Glomerular visceral epithelial cell (primary cell): ENCODE results near the gene GADD45G.
A peak's percentile ranks its signal among the peaks of the same experiment; 100 is the strongest.

Experiments
- DNase-seq: peaks from one replicate; pipeline ENCODE4 v3.0.0-alpha.2; 2016; ENCODE audit errors: extremely low spot score

GADD45G gene

DNA sequence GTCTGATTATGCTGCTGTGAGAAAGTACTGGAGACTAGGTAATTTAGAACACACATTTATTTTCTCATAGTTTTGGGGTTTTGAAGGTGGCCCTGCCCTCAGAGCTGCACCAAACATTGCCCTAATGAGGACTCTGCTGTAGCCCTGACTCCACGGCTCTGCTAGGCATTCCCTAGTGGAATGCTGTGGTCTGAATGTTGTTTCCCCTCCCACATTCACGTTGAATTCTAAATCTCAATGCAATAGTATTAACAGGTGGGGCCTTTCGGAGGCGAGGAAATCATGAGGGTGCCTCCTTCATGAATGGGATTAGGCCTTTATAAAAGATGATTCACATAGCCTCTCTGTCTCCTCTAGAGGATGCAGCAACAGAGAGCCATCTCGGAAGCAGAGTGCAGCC lies 25.7 kb downstream of the GADD45G start:
- no peak for DNase-seq

DNA sequence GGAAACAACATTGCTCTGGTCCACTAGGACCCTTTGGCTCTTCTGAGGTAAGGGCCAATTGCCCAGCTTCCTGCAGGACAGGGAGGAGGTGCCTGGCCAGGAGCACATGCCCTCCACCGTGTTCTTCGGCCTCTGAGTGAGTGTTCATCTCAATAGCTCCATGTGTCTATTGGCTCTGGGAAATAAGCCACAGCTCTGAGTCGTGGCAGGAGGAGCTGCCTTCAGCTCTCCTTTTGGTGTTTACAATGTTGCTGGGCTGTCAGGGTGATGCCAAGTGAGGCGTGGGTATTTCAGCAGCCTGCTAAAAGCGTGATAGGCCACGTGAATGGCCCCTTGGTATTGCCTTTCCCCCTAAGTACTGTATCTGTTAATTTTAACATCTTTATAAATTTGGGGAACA lies 26.6 kb downstream of the GADD45G start:
- no peak for DNase-seq

DNA sequence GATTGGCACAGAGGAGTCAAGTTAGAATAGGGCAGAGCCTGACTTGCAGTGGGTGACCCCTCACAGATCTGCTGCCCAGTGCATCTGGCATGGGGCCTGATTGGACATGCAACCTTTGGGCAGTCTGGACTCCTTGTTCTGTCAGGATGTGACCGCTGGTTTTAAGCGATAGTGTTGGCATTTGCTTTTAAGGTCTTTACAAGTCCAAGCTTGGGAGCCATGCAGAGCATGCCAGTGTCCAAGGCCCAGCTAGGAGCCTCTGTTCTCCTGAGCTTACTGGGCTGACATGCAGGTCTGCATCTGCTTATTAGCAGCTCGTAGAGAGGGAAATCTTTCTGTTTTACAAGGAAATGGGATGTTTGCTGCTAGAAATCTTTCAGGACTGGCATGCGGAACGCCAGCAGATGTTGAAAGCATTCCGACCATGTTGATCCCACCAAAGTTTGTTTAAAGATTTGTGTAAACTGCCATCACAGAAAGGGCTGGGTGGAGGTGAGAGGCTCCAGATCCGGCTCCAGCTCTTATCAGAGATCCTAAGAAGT lies 27.5 kb downstream of the GADD45G start:
- no peak for DNase-seq

DNA sequence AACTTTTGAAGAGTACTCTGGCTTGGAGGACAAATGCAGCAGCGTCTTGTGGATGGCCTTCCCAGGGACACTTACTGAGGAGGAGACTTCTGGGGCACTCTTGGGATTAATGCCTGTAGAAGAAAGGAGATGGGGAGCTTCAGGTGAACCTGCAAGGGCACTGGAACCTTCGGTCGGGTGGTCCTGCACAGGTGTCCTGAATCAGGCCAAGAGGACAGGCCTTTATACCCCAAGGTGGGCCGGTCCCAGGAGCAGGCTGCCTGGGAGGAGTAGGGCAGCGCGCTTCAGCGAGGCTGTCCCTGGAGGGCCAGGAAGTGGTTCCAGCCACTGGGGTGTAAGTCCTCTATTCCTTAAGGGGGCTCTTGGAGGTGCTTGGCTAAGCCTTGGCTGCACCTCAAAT lies 27.9 kb downstream of the GADD45G start:
- DNase-seq, result no peak

DNA sequence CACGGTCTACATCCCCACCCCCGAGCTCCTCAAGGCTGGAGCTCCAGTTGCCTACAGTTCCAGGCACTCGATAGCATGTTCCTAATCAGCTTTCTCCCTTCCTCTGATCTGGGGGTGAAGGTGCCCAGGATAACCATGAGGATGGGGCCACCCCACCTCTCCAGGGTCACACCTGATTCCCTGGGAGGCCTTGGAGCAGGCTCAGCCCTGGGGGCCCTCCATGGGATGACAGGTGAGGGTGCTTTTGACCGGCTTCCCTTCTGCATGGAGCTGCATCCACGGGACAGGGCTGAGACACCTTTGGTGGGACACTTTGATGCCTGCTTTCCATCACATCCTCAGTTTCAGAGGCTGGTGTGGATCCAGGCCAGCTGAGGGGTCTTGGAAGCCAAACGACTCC lies 28.6 kb downstream of the GADD45G start:
- no peak for DNase-seq

DNA sequence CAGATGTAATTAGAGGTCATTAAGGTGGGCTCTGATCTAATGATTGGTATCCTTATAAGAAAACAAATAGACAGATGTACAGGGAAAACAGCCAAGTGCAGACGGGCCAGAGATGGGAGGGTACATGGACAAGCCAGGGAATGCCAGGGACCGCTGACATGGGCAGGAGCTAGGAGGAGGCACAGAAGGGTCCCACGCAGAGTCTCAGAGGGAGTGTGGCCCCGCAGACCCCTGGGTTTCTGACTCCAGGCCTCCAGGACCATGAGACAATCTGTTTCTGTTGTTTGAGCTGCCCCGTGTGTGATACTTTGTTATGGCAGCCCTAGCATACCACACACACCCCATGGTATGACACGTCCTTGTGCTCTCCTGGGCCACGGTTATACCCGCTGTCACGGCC lies 29.1 kb downstream of the GADD45G start:
- DNase-seq, result no peak

DNA sequence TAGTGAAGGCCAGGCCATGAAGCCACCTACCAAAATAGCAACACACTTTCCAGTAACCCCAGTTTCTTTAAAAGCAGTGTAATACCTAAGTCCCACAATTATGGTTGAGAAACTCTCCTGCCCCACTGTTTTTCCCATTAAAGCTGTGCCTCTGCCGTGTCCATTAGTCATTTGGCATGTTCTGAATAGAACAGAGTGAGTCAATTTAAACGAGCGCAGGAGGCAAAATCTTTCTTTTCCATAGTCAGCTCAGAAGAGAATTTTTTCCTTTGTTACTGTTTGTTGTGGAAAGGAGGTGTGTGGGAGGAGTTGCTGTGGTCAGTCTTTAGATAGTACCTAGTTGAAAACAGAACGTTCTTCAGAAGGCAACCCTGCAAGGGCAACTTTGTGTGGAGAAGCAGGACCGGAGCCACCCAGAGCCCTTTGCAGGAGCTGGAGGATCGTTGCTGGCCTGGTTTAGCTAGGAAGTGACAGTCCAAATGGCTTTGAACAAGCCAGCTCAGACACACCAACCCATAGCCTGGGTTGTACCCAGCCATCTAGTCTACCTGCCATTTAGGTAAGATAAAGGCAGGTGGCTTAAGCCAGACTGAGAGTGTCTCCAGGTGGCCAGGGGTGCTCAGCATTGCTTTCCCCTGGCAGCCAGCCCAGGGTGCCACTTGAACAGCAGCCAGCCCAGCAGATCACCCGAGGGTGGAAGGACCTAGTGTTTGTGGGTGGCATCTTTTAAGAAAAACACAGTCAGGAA lies 30.4 kb downstream of the GADD45G start:
- DNase-seq, result no peak

DNA sequence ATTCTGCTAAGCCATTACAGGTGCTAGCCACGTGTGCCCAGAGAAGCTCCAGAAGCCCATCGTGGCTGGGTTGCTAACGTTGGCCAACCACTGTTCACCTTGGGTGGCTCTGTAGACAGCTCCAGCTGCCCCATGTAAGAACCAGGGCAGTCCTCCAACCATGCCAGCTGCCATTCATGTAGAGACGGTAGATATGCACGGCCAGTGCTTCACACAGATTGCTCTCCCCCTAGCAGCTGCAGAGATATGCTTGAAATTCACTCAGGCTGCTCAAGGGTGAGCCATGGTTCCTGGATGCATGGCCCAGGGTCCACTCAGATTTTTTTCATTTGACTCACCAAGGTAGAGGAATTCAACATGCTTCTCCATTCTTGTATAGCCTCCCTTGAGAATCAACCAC lies 31.0 kb downstream of the GADD45G start:
- DNase-seq, result peak; percentile 21

DNA sequence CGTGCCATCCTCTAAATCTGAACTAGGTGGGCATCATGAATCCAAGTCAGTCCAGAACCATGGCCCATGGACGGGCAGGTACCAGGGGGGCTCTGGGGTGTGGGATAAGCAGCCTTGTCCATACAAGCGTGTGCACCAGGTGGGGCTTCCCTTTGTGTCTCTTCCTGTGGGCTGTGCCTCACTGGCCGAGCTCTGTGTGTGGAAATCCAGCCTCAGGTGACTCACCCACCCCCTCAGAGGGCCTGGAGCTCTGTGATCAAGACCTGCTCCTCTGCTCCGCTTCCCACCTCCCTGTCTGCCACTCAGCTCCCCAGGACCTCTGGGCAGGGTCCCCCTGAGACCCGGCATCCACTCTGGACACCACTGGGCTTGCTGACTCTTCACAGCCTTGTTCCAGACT lies 33.0 kb downstream of the GADD45G start:
- no peak for DNase-seq

DNA sequence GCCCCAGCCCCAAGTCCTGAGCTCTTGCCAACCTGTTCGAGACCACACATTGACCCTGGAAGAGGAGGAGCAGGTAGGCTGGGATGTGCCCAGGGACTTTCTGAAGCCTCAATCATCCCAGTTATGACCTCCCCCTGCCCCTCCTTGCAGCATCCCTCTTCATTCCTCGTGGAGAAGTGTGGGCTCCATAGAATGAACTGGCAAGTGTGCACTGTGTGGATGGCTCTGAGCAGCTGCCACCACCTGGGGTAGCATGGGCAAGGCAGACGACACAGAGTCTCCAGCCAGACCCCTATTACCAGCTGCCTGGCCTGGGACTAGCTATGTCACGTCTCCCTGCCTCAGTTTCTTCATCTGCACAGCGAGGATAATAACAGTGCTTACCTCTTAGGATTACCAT lies 33.5 kb downstream of the GADD45G start:
- DNase-seq, result no peak

DNA sequence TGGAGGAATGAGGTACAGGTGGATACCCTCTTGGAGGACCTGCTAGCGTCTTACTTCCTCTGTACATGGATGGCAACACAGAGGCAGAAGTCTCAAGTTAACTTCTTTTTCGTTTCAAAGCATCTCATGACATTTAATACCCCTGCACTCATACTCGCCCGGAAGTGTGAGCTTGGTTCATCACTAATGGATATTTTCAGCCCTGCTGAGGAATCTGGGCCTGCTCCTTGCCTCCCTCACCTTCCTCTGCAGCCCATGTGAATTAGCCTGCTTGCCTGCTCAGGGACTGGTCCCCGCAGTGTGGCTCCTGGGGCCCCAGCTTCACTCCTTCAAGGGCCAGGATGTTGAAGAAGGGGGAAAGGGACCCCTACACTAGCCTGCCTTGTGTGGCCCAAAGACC lies 34.1 kb downstream of the GADD45G start:
- no peak for DNase-seq

DNA sequence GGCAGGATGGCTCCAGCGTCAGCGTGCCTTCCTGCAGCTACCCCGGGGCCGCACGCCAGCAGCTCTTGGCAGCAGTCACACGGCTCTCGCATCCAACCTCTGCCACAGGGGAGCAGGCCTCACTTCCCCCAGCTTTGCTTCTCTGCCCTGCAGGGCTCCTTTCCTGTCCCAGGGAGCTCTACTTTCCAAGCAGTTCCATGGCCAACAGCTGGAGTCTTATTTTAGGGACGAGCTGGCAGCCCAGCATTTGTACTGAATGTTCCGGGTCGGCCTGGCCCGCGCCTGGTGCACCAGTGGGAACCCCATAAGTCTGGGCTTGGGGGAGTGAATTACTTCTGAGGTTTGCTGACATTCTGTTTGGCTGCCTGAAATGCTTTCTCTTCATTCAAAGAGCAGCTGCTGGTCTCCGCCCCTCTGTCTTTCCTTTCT lies 34.6 kb downstream of the GADD45G start:
- no peak for DNase-seq

DNA sequence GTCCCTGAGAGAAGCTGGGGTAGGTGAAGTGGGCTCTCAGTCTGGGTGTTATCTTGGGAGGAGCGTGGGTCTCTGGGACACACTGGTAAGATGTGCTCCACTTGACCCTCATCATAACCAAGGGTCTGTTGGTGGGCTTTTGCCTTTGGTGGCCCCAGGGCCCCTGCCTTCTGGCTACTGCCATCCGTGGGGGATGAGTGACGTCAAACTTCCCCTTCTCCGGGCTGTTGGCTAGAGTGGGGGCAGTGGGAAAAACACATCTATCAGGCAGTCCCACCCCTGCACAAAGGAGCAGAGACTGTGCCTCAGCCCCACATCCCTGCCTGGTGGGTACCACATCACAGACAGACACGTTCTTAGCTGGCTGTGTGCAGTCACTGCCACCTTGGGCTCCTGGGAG lies 35.1 kb downstream of the GADD45G start:
- no peak for DNase-seq

DNA sequence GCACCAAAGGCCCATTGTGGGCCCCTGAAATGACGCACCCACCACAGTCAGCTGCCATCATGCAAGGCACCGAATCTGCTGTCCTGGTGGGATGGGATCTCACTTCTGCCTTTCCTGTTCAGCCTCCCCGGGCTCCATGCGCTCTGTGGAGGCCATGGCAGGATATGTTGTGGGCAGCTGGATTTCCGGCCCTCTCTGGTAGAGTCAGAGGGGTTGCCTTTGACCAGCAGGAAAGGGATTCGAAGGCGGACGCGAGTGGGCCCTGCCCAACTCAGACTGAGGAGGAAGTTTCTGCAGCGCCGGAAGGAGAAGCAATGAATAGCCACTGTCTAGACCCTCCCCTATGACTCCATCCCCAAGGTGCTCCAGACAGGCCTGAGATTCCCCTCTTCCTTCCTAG lies 35.5 kb downstream of the GADD45G start:
- no peak for DNase-seq

DNA sequence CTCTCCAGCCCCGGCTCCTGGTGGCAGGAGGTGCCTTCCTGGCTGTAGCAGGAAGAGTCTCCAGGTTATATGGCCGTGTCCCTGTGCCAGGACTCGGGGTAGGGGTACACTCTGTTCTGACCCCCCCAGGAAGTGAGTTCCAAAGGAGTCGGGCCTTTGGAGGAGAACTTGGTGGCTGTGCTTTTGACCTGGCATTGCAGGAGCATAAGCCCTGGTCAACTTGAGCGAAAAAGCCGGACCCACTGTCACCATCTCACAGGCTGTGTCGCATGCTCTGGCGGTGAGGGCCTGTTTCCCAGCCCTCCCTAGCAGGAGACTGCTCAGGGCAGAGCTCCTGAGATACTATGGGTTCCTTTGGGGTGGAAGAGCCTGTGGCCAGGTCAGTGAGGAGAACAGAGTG lies 36.0 kb downstream of the GADD45G start:
- no peak for DNase-seq

DNA sequence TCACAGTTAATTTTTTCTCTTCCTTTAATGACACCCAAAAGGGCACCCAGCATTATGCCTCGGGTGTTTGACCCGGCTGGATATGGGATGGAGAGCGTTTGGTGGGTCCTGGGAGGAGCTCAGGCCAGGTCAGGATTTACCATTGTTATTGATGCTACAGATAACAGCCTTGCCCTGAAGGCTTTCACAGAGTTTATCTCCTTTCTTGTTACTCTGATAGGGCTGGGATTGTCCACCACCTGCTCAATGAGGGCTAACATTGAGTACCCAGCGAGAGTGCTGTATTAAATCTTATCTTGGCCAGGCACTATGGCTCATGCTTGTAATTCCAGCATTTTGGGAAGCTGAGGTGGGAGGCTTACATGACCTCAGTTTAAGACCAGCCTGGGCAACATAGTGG lies 37.2 kb downstream of the GADD45G start:
- DNase-seq, result no peak

DNA sequence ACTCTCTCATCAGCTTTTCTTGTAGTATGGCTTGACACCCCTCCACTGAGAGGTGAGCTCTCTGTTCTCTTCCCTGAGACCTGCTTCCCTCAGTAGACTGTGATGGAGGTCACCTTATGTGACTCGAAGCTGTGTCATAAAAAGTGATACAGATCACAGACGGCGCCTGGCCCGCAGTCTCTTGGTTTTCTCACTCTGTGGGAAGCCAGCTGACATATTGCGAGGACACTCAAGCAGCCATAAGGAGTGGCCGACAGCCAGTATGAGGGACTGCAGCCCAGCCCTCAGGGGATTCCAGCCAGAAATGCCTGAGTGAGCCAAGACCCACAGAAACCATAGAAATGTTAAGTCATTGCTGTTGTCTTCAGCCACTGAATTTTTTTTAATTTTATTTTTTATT lies 38.0 kb downstream of the GADD45G start:
- no peak for DNase-seq

DNA sequence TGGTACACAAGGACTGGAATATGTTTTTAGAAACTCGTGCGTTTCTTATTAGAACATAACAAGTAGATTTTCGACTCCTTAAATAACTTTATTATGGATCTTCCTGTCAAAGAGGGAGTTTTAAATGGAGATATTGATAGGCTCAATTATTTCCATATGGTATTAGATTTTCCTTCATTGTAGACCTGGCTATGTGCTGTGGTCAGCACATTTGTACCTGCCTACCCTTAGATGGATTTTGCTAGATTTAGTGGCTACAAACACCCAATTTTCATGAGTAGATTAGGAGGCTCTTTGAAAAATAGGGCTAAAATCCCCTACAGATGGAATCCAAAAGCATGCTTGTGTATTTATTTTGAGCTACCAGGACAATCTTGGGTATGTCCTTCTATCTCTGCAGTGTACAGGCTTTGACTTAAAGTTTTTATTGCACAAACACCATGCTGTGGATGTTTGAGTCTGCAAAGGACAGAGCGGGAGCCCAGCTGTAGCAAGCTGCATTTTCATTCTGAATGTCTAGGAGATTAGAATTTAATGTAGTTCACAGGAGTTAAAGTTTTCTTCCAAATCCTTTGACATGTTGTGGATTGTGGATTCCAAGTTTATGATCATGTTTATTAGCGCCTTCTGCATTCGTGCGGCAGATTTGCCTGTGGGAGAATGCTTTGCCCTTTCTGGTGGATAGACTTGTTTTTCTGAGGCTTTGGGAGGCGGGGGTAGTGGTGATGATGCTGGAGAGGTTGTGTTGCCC lies 41.6 kb downstream of the GADD45G start:
- no peak for DNase-seq

DNA sequence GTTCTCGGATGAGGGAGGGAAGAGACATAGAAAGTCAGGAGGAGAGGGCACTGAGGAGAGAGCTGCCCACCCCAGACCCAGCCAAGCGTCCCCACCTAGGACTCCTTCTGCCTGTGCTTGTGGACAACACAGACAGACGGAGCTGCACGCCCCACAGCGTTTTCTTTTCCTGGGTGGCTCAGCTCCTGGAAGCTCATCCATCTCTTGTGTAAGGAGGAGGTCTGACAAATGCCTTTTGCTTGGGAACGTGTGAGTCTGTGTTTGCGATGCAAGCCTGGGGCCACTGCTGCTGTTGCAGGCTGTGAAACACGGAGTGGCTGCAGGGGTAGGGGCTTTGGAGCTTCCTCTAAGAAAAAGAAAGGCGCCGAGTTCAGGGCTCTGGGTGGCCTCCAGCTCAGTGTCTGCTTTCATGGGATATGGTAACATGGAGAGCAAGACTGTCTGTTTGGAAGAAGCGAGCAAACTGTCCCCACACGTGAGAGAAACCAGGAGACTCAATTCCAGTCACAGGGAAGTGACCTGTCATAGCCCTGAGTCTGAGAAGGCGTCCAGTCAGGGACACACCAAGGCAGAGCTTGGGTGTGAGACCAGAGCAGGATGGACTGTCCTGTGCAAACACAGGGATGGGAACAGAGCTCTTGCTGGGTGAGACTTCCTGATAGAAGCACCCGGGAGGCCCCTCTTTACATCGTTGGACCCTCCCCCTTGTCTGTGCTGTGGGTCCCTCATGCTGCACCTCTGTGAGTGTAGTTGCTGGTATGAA lies 42.7 kb downstream of the GADD45G start:
- no peak for DNase-seq

DNA sequence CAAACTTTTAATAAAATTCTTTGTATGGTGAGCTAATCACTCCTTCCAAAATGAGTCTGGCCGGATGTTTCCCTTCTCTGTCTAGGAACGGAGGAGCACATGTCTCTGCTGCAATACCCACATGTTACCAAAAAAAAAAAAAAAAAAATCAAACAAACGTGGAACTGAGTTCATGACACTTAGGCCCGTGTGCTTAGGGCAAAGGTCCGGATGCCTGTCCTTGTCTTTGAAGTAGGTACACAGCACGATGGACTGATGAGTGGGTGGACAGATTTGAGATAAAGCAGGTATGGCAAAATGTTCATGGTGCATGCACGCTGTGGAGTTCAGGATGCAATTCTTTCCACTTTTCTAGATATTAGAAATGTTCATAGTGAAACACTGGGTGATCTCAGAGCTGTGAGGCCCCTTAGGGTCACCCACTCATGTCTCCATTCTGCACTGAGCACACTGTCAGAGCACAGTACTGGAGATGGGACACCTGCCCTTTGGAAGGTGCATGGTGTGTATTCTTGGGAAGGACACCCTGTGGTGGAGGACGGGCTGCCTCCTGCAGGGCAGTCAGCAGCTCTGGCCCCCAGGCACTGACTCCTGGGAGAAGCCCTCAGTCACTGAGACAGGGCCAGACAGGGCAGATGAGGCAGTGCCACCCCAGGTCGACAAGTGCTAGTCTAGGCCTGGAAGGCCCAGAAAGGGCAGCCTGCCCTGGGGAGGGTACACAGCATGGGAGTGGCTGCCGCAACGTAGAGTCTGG lies 43.6 kb downstream of the GADD45G start:
- DNase-seq, result no peak

DNA sequence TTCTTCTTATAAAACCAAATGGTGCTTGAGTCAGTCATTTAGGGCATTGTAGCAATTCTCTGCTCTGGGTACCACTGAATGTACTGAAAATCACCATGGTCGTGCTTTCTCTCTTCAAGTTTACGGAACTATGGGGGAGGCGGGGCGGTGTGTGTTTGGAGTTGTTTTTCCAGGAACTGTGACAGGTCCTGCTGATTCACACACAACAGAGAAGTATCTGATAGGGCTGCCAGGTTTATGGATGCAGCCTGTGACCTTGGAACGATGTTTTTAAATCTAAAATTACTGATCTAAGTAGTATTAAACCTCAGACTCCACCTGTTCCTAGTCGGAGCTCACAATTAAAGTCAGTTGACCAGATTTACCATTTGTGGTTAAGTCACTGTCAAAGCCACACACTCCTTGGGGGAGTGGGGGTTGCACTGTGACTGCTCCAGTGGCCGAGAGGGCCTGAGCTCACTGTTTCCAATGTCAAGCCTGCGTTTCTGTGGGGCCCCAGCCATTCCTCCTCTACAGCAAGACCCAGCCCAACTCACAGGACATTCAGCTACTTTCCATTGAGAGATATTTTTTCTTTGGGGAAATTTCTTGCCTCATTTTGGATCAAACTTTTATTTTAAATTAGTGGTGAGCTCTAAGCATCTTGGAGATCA lies 44.4 kb downstream of the GADD45G start:
- no peak for DNase-seq
